Nephron progenitor cell (in vitro differentiated cells): Measurements from ENCODE around the gene MRTFB.
A peak's percentile ranks its signal among the peaks of the same experiment; 100 is the strongest.

Source experiments
- DNase-seq: peaks from one replicate; pipeline ENCODE4 v3.0.0; 2021
- H3K27ac Mint-ChIP-seq: 2 replicates; pipeline ENCODE4 v1.8.0; 2021; ENCODE audit warnings: mild to moderate bottlenecking, moderate library complexity, mixed read lengths
- H3K27me3 Mint-ChIP-seq: 2 replicates; pipeline ENCODE4 v1.8.0; 2021; ENCODE audit warnings: mild to moderate bottlenecking, low read depth, mixed read lengths; ENCODE audit not compliant: poor library complexity
- H3K36me3 Mint-ChIP-seq: 2 replicates; pipeline ENCODE4 v1.8.0; 2021; ENCODE audit warnings: low read depth, mixed read lengths
- H3K4me1 Mint-ChIP-seq: 2 replicates; pipeline ENCODE4 v1.8.0; 2021; ENCODE audit warnings: mixed read lengths
- H3K4me3 Mint-ChIP-seq: 2 replicates; pipeline ENCODE4 v1.8.0; 2021; ENCODE audit warnings: mild to moderate bottlenecking, moderate library complexity, mixed read lengths
- H3K9me3 Mint-ChIP-seq: 2 replicates; pipeline ENCODE4 v1.8.0; 2021; ENCODE audit warnings: mild to moderate bottlenecking, moderate library complexity, mixed read lengths
- CTCF ChIP-seq: fragments of 200-600 bp; sonication (generic); IDR thresholded peaks from 2 replicates; pipeline ENCODE4 v1.5.0; 2021; ENCODE audit warnings: antibody characterized with exemption

Gene MRTFB

GRCh38 chr16:14205666-14206065 is 134.5 kb downstream of the MRTFB start:
- no peaks in the 10 kb centered on the region for H3K27me3 Mint-ChIP-seq
- no peak for DNase-seq
- H3K4me3 Mint-ChIP-seq, result no peak overlapping the region
- H3K4me1 Mint-ChIP-seq, result peaks cover 9% of the 10 kb centered on the region
- no peak for TF ChIP-seq CTCF
- H3K9me3 Mint-ChIP-seq, result no peaks in the 10 kb centered on the region
- no peak overlapping the region for H3K27ac Mint-ChIP-seq
- H3K36me3 Mint-ChIP-seq, result peaks cover 4% of the 10 kb centered on the region

GRCh38 chr16:14211856-14212543 is 140.9 kb downstream of the MRTFB start:
- peaks cover 40% of the 10 kb centered on the region for H3K36me3 Mint-ChIP-seq
- TF ChIP-seq CTCF, result no peak
- no peak for DNase-seq
- H3K9me3 Mint-ChIP-seq, result no peaks in the 10 kb centered on the region
- H3K4me3 Mint-ChIP-seq, result no peak overlapping the region
- H3K27ac Mint-ChIP-seq, result peak overlapping the region; percentile 49
- no peaks in the 10 kb centered on the region for H3K27me3 Mint-ChIP-seq
- H3K4me1 Mint-ChIP-seq, result no peaks in the 10 kb centered on the region

GRCh38 chr16:14215941-14216340 is 144.8 kb downstream of the MRTFB start:
- H3K27me3 Mint-ChIP-seq, result no peaks in the 10 kb centered on the region
- DNase-seq, result no peak
- no peaks in the 10 kb centered on the region for H3K9me3 Mint-ChIP-seq
- no peak for TF ChIP-seq CTCF
- H3K4me1 Mint-ChIP-seq, result no peaks in the 10 kb centered on the region
- H3K27ac Mint-ChIP-seq, result no peak overlapping the region
- peaks cover 68% of the 10 kb centered on the region for H3K36me3 Mint-ChIP-seq
- no peak overlapping the region for H3K4me3 Mint-ChIP-seq

GRCh38 chr16:14219983-14220382 is 148.9 kb downstream of the MRTFB start:
- TF ChIP-seq CTCF, result no peak
- no peak overlapping the region for H3K4me3 Mint-ChIP-seq
- H3K36me3 Mint-ChIP-seq, result peaks cover 90% of the 10 kb centered on the region
- peak overlapping the region; percentile 63 for H3K27ac Mint-ChIP-seq
- peaks cover 3% of the 10 kb centered on the region for H3K27me3 Mint-ChIP-seq
- no peak for DNase-seq
- no peaks in the 10 kb centered on the region for H3K4me1 Mint-ChIP-seq
- peaks cover 25% of the 10 kb centered on the region for H3K9me3 Mint-ChIP-seq

GRCh38 chr16:14223632-14224031 is 152.5 kb downstream of the MRTFB start:
- Mint-ChIP-seq H3K9me3 (peaks cover 47% of the 10 kb centered on the region), H3K4me1 (no peaks in the 10 kb centered on the region), H3K27me3 (peaks cover 3% of the 10 kb centered on the region), H3K27ac (no peak overlapping the region), H3K36me3 (peaks cover 93% of the 10 kb centered on the region), H3K4me3 (no peak overlapping the region)
- DNase-seq, result no peak
- TF ChIP-seq CTCF, result no peak

GRCh38 chr16:14225457-14225856 is 154.3 kb downstream of the MRTFB start:
- Mint-ChIP-seq H3K9me3 (peaks cover 47% of the 10 kb centered on the region), H3K36me3 (peaks cover 96% of the 10 kb centered on the region), H3K4me1 (no peaks in the 10 kb centered on the region), H3K27me3 (peaks cover 3% of the 10 kb centered on the region), H3K4me3 (no peak overlapping the region), H3K27ac (no peak overlapping the region)
- no peak for TF ChIP-seq CTCF
- DNase-seq, result no peak
